ENCODE data around the gene ZYX. TPM values are rescaled to one million over a fixed set of nuclear protein-coding genes. Genes with fewer than 3 reads are reported as not detected.

The ZYX gene
- polyA plus RNA-seq, 1 of the 3 experiments (the other 2 are of a cell fraction), result 271 TPM

- Histone ChIP-seq H3K9me2 (no peaks in the 10 kb centered on the region), H2AFZ (ENCODE audit: low read depth) (peak overlapping the region; percentile 85; the same call in 1 of the 2 replicates), H4K20me1 (ENCODE audit: insufficient read depth) (no peaks in the 10 kb centered on the region), H3K9me3 (no peaks in the 10 kb centered on the region), H3K27me3 (ENCODE audit: insufficient read depth) (no peaks in the 10 kb centered on the region), H3K27ac (ENCODE audit: low read depth in 2 of 2, low read length in 1 of 2) (no peak overlapping the region), H3F3A (replicated peaks; ENCODE audit: insufficient read depth) (no peaks in the 10 kb centered on the region), H3K4me1 (ENCODE audit: control insufficient read depth in 1 of 2, insufficient read depth in 2 of 2, low read depth in 1 of 2, low read length in 1 of 2) (peaks cover 4 to 23% of the 10 kb centered on the region in 2 experiments; a peak in 3 of 4 replicates), H3K79me2 (ENCODE audit: insufficient read depth) (no peaks in the 10 kb centered on the region), H3K4me2 (peak overlapping the region; percentile 61), H3K9ac (no peak overlapping the region; the same call in 1 of the 2 replicates), H3K4me3 (ENCODE audit: low read depth in 2 of 2, low read length in 1 of 2) (no peak overlapping the region), H3K36me3 (replicated peaks in 1 of 2; ENCODE audit: control insufficient read depth in 1 of 2, insufficient read depth in 2 of 2, low read length in 1 of 2) (no peaks in the 10 kb centered on the region)
- ChIA-PET CTCF (interaction anchor here (1.2 to 8.8 kb wide), 6 partner anchors 8 to 192 kb away, joined by 3 to 68 read pairs (median 8); partner anchors contain the start of genes GSTK1 and ZYX), POLR2A (no interaction called here)
- WGBS (ENCODE audit: low lambda C conversion rate), result 83% methylated on average over 12 of the region's 13 CpGs
- TF ChIP-seq PBX3 (IDR thresholded peaks at IDR 0.05), result peak; percentile 35; the same call in 1 of the 2 replicates
- no peak for TF ChIP-seq MXI1 (IDR thresholded peaks at IDR 0.05; ENCODE audit: low read depth, low read length)
- no peak for DNase-seq
Measured at GRCh38 chr7:143407287-143408251, 26.4 kb downstream of the ZYX start.

- 63% methylated on average over 11 of the region's 20 CpGs for WGBS (ENCODE audit: low lambda C conversion rate)
- TF ChIP-seq GABPA (IDR thresholded peaks at IDR 0.05; ENCODE audit: low read depth) (no peak), USF1 (IDR thresholded peaks at IDR 0.05; ENCODE audit: borderline replicate concordance, low read depth) (no peak), EP300 (IDR thresholded peaks at IDR 0.05; ENCODE audit: borderline replicate concordance in 1 of 2, low read depth in 1 of 2, low read length in 1 of 2) (no peak), ELF1 (IDR thresholded peaks at IDR 0.05) (no peak), CTCF (IDR thresholded peaks at IDR 0.05) (no peak)
- H3F3A ChIP-seq (replicated peaks; ENCODE audit: insufficient read depth), result no peaks in the 10 kb centered on the region
- ChIA-PET POLR2A (no interaction called here), CTCF (interaction anchor here (1.2 to 8.8 kb wide), 6 partner anchors 8 to 168 kb away, joined by 3 to 68 read pairs (median 7); partner anchors contain the start of genes GSTK1 and ZYX)
- no peak overlapping the region for H3K4me2 ChIP-seq
- H3K4me1 ChIP-seq (ENCODE audit: control insufficient read depth in 1 of 2, insufficient read depth in 2 of 2, low read depth in 1 of 2, low read length in 1 of 2), result peaks cover 4 to 23% of the 10 kb centered on the region in 2 experiments; a peak in 3 of 4 replicates
- H3K36me3 ChIP-seq (replicated peaks in 1 of 2; ENCODE audit: control insufficient read depth in 1 of 2, insufficient read depth in 2 of 2, low read length in 1 of 2), result no peaks in the 10 kb centered on the region
- no peak overlapping the region for H2AFZ ChIP-seq (ENCODE audit: low read depth)
- no peaks in the 10 kb centered on the region for H3K79me2 ChIP-seq (ENCODE audit: insufficient read depth)
- no peak overlapping the region for H3K4me3 ChIP-seq (ENCODE audit: low read depth in 2 of 2, low read length in 1 of 2)
- no peak overlapping the region for H3K9ac ChIP-seq
- H3K9me3 ChIP-seq, result no peaks in the 10 kb centered on the region
- no peak overlapping the region for H3K27ac ChIP-seq (ENCODE audit: low read depth in 2 of 2, low read length in 1 of 2)
- no peaks in the 10 kb centered on the region for H3K27me3 ChIP-seq (ENCODE audit: insufficient read depth)
- DNase-seq, result no peak
- no peaks in the 10 kb centered on the region for H3K9me2 ChIP-seq
- no peaks in the 10 kb centered on the region for H4K20me1 ChIP-seq (ENCODE audit: insufficient read depth)
Measured at GRCh38 chr7:143408252-143408685, 27.1 kb downstream of the ZYX start.
